Fibroblast of skin of back (primary cell): Measurements from ENCODE around the gene PSMD1.

Experiments
- DNase-seq: peaks from one replicate; pipeline ENCODE4 v3.0.0-alpha.2; 2013

Gene PSMD1

GRCh38 chr2:231036131-231036530 lies 20.5 kb upstream of the PSMD1 start:
- no peak for DNase-seq

DNA sequence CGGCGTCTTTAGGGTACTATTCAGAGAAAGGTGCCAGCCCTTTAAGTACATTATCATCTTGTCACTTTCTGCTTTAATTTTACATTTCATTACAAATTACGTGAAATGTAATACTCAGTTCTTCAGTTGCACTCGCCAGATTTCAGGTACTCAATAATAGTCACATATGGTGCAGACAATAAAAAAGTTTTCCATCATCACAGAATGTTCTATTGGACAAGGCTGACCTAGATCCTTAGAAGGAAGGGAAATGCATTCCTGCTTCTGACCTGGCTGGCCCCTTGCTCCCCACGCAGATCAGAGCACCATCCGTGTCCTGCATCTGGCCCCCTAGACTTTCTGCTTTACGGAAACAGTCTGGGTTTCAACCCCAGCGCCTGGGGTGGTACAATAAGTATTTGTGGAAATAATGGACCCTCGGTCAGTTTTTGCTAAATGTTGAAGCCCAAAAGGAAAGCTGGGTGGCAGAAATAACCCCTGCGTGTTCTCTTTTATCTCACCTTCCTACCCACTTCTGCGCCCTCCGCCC lies 20.0 kb upstream of the PSMD1 start:
- no peak for DNase-seq

DNA sequence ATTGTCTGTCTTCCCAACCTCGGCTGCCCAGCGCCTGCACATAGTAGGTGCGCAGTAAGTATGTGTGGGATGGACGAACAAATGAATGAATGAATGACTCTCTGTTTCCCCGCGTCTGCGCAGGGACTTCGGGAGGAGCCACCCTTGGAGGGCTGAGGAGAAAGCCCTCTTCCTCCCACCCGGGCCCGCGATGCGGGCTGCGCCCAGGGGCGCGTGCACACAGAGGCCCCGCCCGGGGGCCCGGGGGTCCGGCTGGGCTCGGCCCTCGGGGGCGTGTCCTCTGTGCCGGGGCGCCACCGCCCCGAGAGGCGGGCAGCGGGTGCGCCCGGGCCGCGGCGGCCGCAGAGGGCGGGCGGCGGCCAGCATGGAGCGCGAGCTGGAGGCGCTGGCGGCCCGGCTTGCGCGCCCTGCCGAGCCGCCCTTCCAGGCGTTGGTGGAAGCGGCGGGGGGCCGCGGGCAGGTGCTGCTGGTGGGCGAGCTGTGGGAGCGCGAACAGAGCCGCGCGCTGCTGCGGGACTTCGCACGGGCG lies 19.4 kb upstream of the PSMD1 start, which contains the start of gene C2orf72:
C2orf72 (plus strand) TSS at position 322 of the 529 bp plus-strand sequence; CDS start at position 365, 43 bp downstream.
- DNase-seq: no peak

GRCh38 chr2:231037731-231038482 lies 18.8 kb upstream of the PSMD1 start:
- DNase-seq: no peak

GRCh38 chr2:231038483-231039293 lies 18.0 kb upstream of the PSMD1 start:
- DNase-seq: no peak

DNA sequence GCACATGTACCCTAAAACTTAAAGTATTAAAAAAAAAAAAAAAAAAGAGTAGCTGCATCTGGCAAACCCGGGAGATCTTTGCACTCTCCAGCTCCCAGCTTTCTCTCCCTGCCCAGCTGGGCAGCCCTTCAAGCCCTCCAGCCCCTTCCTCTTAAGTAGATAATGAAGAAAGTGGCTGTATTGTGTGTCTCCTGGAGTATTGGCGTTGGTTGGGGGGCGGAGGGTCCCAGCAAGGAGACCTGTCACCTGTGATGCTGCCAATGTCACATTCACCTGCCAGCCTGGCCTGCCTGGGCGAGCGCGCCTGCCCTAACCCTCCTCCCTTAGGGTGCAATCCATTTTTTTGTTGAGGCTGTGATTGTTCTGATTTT lies 17.4 kb upstream of the PSMD1 start:
- DNase-seq: no peak

DNA sequence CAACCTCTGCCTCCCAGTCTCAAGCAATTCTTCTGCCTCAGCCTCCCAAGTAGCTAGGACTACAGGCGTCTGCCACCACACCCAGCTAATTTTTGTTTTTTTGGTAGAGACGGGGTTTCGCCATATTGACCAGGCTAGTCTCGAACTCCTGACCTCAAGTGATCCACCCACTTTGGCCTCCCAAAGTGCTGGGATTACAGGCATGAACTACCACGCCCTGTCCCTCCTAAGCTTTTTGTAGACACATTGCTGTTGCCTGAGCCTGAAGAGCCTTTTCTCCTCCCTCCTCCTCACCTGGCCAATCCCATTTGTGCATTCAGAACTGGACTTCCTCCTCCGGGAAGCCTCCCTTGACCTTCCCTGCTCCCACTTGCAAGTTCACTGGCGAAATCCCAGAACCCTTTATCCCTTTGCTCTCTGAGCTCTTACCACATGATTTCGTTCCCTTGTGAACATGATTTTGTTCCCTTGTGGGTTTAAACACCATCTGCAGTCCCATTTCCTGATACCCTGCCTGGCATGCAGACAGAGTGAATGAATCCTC lies 16.8 kb upstream of the PSMD1 start:
- no peak for DNase-seq

DNA sequence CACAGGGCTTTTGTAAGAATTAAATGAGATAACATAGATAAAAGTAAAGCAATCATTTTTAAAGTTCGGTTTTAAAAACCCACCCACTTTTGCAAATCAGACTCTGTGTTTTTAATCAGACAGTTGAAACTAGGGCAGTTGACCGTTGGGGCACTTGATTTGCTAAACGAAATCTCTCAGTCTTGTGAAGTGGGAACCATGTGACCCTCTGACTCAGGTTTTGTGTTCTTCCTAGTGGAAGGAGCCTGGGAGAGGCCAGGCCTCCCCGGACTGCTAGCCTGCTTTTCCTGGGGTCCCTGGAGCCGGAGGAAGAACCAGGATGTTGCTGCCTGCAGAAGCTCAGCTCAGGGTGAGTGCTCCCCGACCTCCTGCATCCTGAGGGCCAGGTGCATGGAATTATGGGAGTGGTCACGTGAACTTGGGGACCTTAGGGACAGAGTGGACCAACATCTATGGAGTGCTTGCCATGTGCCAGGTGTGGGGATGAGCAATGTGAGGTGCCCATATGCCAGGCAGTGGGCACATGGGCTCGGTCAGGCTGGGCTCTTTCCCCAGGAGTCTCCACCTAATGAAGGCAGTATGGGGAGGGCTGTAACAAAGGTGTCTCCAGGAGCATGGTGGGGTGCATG lies 15.5 kb upstream of the PSMD1 start:
- DNase-seq: no peak

- no peak for DNase-seq
Observed at GRCh38 chr2:231043796-231044195, 12.9 kb upstream of the PSMD1 start.

GRCh38 chr2:231046916-231047273 lies 9.8 kb upstream of the PSMD1 start:
- no peak for DNase-seq

GRCh38 chr2:231047274-231047922 lies 9.3 kb upstream of the PSMD1 start:
- DNase-seq: no peak

DNA sequence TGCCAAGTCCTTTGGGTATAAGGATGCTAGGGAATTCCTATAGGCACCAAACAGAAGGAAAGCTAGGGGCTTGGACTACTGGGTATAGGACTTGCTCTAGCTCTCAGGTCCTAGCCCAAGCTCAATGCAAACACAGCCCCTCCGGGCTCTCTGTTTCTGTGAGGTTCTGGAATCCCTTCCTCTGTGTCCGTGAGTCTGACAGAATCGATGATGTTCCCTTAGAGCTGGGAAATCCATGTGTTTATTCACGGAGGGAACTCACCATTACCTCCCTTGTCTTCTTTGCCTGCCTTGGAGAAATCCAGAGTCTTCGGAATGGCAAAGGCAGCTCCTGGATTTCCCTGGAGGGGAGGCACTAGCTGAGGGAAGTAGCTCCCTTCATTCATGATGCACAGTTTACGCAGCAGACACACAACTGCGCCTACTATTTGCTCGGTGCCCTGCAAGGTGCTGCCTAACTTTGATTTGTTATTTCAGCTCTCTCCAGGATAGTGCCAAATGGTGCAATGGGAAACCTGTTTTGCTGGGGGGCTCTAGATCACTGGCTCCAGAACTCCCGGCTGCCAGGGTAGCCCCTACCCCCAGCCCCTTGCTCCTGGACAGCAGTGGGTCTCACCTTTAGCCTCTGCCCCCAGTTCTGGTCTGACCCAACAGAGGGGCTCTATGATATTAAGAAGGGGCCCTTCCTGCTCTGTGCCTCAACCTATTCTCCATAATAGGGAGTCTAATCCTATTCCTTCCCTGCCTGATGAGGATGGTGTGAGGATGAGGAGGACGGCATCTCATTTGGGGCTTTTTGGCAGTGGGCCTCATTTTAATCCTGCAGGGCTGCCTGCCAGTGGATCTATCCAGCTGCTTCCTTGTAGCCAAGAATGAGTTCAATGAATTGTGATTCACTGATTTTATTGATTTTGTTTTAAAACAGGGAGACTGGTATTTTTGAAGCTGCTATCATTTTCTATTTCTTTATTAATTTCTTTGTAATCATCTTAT lies 8.4 kb upstream of the PSMD1 start:
- DNase-seq: no peak

DNA sequence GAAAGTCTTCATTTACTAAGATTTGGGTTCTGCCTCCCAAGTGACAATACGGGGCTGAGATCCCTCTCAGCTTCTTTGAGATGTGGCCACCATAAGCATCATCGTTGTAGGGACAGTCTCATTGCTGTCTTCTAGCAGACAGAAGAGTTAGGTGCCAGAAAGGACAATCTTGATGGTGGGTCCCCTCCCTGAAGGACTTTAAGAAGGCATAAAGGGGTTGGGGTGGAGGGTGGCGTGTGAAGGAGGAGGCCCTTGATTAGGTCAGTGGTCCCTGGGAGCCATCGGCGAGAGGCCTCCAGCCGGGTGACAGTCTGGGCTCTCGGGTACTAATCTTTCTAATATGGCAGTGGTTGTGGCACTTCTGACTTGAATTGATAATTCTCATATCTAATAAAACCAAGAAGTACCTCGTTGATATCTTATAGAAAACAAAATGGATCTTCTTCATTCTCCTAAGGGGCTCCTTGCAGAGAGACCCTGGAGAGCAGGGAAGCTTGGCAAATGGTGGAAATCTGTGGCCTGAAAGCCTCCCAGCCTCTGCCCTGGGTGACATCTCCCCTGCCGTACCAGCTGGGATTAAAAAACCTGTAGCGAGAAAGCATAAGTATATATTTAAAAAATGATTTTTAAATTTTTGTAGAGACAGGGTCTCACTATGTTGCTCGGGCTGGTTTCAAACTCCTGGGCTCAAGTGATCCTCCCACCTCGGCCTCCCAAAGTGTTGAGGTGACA lies 7.2 kb upstream of the PSMD1 start:
- no peak for DNase-seq

- no peak for DNase-seq
Observed at GRCh38 chr2:231050018-231050901, 6.4 kb upstream of the PSMD1 start.

- DNase-seq: no peak
Observed at GRCh38 chr2:231051116-231051515, 5.6 kb upstream of the PSMD1 start.

DNA sequence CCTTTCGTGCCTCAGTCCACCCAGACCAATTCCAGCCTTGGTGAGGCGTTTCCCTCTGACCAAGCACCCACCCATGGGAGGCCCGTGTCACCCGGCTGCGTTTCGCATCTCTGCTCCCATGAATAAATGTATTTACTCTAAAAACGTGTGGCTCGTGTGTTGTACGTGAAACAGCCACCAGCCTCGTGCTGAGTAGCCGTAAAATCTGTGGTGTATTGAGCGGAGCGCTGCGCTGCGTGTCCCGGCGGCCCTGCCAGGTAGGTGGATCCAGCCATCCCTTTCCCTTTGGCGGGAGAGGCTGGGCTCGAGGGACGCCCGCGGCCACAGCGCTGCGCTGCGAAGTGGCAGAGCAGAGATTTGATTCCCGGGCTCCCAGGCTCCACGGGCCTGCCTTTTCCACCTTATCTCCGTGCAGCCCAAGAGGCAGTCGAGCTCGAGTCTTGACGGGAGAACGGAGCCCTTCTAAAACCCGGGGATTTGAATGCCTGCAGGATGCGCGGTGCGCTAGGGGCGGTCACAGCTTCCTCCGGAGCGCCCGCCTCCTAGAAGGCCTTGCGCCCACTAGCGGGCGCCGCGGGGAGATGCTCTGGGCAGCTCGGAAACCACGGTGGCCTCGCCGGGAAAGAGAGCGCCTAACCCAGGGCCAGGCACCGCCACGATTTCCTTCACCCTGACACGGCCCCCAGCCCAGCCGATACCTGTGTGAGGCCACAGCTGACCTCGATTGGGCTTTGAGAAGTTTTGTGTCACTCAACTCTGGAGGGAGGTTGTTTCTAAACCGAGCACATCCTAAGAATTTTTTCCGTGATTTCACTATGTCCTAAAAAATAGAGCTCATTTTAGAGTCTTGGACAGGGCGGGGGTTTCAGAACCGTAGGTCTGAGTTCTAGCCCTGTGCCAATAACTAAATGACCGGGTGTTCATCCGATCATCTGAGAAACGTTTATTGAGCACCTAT lies 3.9 kb upstream of the PSMD1 start:
- peak; percentile 82 for DNase-seq

- no peak for DNase-seq
Observed at GRCh38 chr2:231053846-231054245, 2.8 kb upstream of the PSMD1 start.

- DNase-seq: no peak
Observed at GRCh38 chr2:231057590-231057989, 923 bp downstream of the PSMD1 start.
